Smooth muscle cell (in vitro differentiated cells): ENCODE measurements around the gene ETS2. TPM values are rescaled to one million over a fixed set of nuclear protein-coding genes. Genes with fewer than 3 reads are reported as not detected.
A peak's percentile ranks its signal among the peaks of the same experiment; 100 is the strongest.

Experiments
- DNase-seq: peaks from one replicate; lab custom pipeline; 2025; ENCODE audit not compliant: unreplicated experiment; lab: John Stamatoyannopoulos, UW
- H2AFZ ChIP-seq: fragments of 200-600 bp; sonication (generic); 2 replicates; pipeline ENCODE4 v1.6.0; 2016; ENCODE audit warnings: antibody characterized with exemption, low read depth, mild to moderate bottlenecking
- H3F3A ChIP-seq: fragments of 200-600 bp; sonication (generic); 2 replicates; pipeline ENCODE4 v1.6.0; 2017; ENCODE audit warnings: antibody characterized with exemption, low read depth
- H3K27ac ChIP-seq: fragments of 200-600 bp; sonication (generic); 2 replicates; pipeline ENCODE4 v1.5.1; 2016; ENCODE audit warnings: low read depth, mild to moderate bottlenecking
- H3K27me3 ChIP-seq: fragments of 200-600 bp; sonication (generic); 2 replicates; pipeline ENCODE4 v1.6.1; 2016; ENCODE audit warnings: low read depth, mild to moderate bottlenecking
- H3K36me3 ChIP-seq: fragments of 200-600 bp; sonication (generic); 2 replicates; pipeline ENCODE4 v1.5.1; 2016; ENCODE audit warnings: low read depth
- H3K4me1 ChIP-seq: fragments of 200-600 bp; sonication (generic); 2 replicates; pipeline ENCODE4 v1.5.1; 2016; ENCODE audit warnings: low read depth
- H3K4me2 ChIP-seq: fragments of 200-600 bp; sonication (generic); 2 replicates; pipeline ENCODE4 v1.6.0; 2016; ENCODE audit warnings: mild to moderate bottlenecking
- H3K4me3 ChIP-seq: fragments of 200-600 bp; sonication (generic); 2 replicates; pipeline ENCODE4 v1.5.1; 2016; ENCODE audit warnings: mild to moderate bottlenecking
- H3K79me2 ChIP-seq: fragments of 200-600 bp; sonication (generic); 2 replicates; pipeline ENCODE4 v1.6.0; 2016; ENCODE audit warnings: low read depth, mild to moderate bottlenecking
- H3K9ac ChIP-seq: fragments of 200-600 bp; sonication (generic); 2 replicates; pipeline ENCODE4 v1.6.0; 2016; ENCODE audit warnings: low read depth
- H3K9me3 ChIP-seq: fragments of 200-600 bp; sonication (generic); replicated peaks from 2 replicates; pipeline ENCODE4 v1.5.1; 2016; ENCODE audit warnings: low read depth
- H4K20me1 ChIP-seq: fragments of 200-600 bp; sonication (generic); 2 replicates; pipeline ENCODE4 v1.6.0; 2016; ENCODE audit warnings: low read depth
- CTCF ChIP-seq: fragments of 200-600 bp; sonication (generic); IDR thresholded peaks from 2 replicates; pipeline ENCODE4 v1.5.1; 2017; ENCODE audit warnings: borderline replicate concordance, mild to moderate bottlenecking, antibody characterized with exemption; ENCODE audit not compliant: insufficient read depth, poor library complexity, severe bottlenecking
- WGBS: methylation state at CpG from one replicate; pipeline ENCODE4 v1.1.7; 2016; ENCODE audit warnings: low lambda C conversion rate; 5-methylcytosine and 5-hydroxymethylcytosine counted together
- polyA plus RNA-seq: library from polyadenylated mRNA; unstranded; fragments of >200 nt; fragmentation: Nextera tagmentation; extraction: Ambion mirVana; gene quantifications from 2 replicates; pipeline ENCODE4 v1.2.1, GENCODE V29; 2016
- total RNA-seq: library from RNA; depleted of rRNA; stranded (reverse); fragments of >200 nt; gene quantifications from 2 replicates; pipeline ENCODE4 v1.2.3, GENCODE V29; 2014

ETS2 gene
- total and polyA plus RNA-seq, 2 experiments from 2014 or later, result 65.9 to 77.7 TPM

GRCh38 chr21:38784458-38785266, 21.1 kb upstream of the ETS2 start:
- H4K20me1 ChIP-seq, result no peaks in the 10 kb centered on the region
- H3K27ac ChIP-seq, result no peak overlapping the region
- H3K79me2 ChIP-seq, result no peaks in the 10 kb centered on the region
- H2AFZ ChIP-seq, result no peak overlapping the region
- no peak for DNase-seq
- no peak overlapping the region for H3K4me3 ChIP-seq
- peaks cover 5% of the 10 kb centered on the region for H3F3A ChIP-seq
- H3K4me2 ChIP-seq, result no peak overlapping the region
- WGBS, result 82% methylated on average over 7 of the region's 7 CpGs
- no peak for TF ChIP-seq CTCF
- no peaks in the 10 kb centered on the region for H3K36me3 ChIP-seq
- H3K4me1 ChIP-seq, result no peaks in the 10 kb centered on the region
- H3K27me3 ChIP-seq, result no peaks in the 10 kb centered on the region
- H3K9me3 ChIP-seq, result no peaks in the 10 kb centered on the region
- H3K9ac ChIP-seq, result no peak overlapping the region

GRCh38 chr21:38785483-38785882, 20.2 kb upstream of the ETS2 start:
- Histone ChIP-seq H3K27ac (no peak overlapping the region), H3K9me3 (no peaks in the 10 kb centered on the region), H3K27me3 (no peaks in the 10 kb centered on the region), H3F3A (peaks cover 5% of the 10 kb centered on the region), H2AFZ (no peak overlapping the region), H3K36me3 (no peaks in the 10 kb centered on the region), H3K9ac (no peak overlapping the region), H3K4me1 (no peaks in the 10 kb centered on the region), H3K79me2 (no peaks in the 10 kb centered on the region), H3K4me3 (no peak overlapping the region), H3K4me2 (no peak overlapping the region), H4K20me1 (no peaks in the 10 kb centered on the region)
- TF ChIP-seq CTCF, result no peak
- no peak for DNase-seq
- WGBS, result 100% methylated on average over 1 of the region's 1 CpG

GRCh38 chr21:38787016-38787415, 18.7 kb upstream of the ETS2 start:
- Histone ChIP-seq H3K4me3 (no peak overlapping the region), H3K4me1 (no peaks in the 10 kb centered on the region), H2AFZ (no peak overlapping the region), H3K36me3 (no peaks in the 10 kb centered on the region), H3K9me3 (no peaks in the 10 kb centered on the region), H3K79me2 (no peaks in the 10 kb centered on the region), H3K9ac (no peak overlapping the region), H3F3A (peaks cover 5% of the 10 kb centered on the region), H3K27me3 (no peaks in the 10 kb centered on the region), H3K4me2 (no peak overlapping the region), H3K27ac (peak overlapping the region; percentile 49), H4K20me1 (no peaks in the 10 kb centered on the region)
- WGBS, result 59% methylated on average over 6 of the region's 6 CpGs
- no peak for TF ChIP-seq CTCF
- no peak for DNase-seq
